GM19043 (cell line): Measurements from ENCODE around the gene ACAN.
"Not testable (repeated sequence)": the region's sequence is repeated elsewhere in the genome, so short reads cannot be mapped to it uniquely, and the experiment has no call there.

Experiments
- ATAC-seq: cut with Tn5 transposase; IDR thresholded peaks from one replicate; pipeline ENCODE4 v1.9.1; 2021; ENCODE audit warnings: low read depth; ENCODE audit not compliant: unreplicated experiment

ACAN gene

DNA sequence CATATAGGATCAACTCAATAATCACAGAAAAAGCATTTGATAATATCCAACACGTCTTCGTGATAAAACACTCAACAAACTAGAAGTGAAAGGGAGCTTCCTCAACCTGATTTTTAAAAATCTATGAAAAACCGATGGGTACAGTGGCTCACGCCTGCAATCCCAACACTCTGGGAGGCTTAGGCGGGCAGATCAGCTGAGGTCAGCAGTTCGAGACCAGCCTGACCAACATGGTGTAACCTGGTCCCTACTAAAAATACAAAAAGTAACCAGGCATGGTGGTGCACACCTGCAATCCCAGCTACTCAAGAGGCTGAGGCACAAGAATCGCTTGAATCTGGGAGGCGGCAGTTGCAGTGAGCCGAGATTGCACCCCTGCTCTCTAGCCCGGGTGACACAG, 112.1 kb downstream of the ACAN start:
- ATAC-seq, result no peak

DNA sequence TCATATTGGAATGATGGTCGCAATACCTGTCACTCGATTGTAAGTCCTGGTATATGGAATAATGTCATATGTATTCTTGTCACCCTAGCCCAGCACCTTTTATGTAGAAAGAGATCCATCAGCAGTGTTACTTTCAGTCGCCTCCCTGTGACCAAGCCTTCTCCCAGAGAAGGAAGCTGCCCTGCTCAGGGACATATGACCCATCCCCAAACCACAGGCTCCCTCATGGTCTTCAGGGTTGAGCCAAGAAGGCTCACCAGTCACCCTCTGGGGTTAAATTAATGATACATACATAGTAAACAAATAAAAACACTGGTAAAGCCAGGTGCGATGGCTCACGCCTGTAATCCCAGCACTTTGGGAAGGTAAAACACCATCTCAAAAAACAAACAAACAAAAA, 114.5 kb downstream of the ACAN start:
- no peak for ATAC-seq

DNA sequence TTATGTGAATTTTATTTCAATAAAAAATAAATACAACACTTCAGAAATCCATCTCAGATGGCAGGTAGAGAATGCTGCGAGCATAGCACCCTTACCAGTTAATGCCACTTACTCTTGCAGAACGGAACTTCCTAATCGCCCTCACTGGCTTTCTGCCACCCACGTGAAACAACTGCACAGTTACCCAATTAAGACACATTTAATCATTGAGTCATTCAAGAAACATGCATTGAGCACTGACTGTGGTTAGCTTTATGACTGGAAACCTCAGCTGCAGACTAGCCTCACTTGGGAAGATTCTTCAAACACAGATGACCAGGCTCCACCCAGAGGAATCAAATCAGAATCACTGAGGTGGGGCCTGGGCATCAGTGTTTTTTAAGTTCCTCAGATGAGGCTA, 115.5 kb downstream of the ACAN start:
- no peak for ATAC-seq

DNA sequence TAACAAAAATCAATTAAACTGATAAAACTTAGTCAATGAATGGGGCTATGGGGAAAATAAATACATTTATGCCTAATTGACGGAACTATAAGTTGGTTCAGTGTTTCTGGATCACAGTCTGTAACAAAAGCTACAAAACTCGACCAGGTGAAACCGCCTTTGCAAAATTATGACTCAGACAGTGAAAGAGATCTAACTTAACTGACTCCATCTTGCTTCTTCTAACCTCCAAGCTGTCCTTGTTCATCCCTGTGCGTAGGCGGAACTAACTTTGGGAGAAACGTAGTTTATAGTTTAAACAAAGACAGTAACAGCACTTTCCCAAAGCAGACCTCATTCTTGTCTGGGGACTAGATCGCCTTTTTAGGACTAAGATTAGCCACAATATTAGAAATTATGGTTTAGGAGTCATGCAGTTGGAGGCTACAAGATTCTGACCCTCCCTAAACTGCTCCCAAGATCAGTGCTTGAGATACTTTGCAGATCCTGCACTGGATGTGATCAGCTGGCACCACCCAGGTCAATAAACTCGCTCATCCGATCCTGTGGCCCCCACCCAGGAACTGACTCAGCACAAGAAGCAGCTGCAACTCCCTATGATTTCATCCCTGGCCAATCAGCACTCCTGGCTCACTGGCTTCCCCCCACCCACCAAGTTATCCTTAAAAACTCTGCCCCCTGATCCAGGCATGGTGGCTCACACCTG, 117.1 kb downstream of the ACAN start:
- no peak for ATAC-seq

DNA sequence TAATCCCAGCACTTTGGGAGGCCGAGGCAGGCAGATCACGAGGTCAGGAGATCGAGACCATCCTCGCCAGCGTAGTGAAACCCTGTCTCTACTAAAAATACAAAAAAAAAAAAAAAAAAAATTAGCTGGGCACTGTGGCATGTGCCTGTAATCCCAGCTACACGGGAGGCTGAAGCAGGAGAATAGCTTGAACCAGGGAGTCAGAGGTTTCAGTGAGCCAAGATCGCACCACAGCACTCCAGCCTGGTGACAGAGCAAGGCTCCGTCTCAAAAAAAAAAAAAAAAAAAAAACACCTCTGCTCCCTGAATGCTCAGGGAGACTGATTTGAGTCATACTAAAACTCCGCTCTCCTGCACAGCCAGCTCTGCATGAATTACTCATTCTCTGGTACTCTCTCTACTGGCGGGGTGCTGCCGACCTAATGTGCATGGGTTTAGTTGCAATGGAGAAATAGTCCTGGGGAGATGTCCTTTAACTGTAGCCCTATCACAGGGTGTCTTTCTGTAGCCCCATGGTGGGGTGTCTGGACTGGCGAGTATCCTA, 117.7 kb downstream of the ACAN start:
- ATAC-seq, result not testable (repeated sequence)
